Neural progenitor cell (in vitro differentiated cells): ENCODE results near the gene CAMK2D.

Experiments used
- EZH2 ChIP-seq: fragments of 200-600 bp; sonication (generic); IDR thresholded peaks from 2 replicates; pipeline ENCODE4 v1.6.1; 2017; ENCODE audit warnings: antibody characterized with exemption, mild to moderate bottlenecking, moderate library complexity
- EZH2phosphoT487 ChIP-seq: fragments of 200-600 bp; sonication (generic); IDR thresholded peaks from 2 replicates; pipeline ENCODE4 v1.6.1; 2017; ENCODE audit warnings: antibody characterized with exemption
- TF ChIP-seq, protein P1 (sequence below): fragments of 200-600 bp; sonication (generic); IDR thresholded peaks from 2 replicates; pipeline ENCODE4 v1.5.1; 2017; ENCODE audit warnings: antibody characterized with exemption, mild to moderate bottlenecking

DNA sequence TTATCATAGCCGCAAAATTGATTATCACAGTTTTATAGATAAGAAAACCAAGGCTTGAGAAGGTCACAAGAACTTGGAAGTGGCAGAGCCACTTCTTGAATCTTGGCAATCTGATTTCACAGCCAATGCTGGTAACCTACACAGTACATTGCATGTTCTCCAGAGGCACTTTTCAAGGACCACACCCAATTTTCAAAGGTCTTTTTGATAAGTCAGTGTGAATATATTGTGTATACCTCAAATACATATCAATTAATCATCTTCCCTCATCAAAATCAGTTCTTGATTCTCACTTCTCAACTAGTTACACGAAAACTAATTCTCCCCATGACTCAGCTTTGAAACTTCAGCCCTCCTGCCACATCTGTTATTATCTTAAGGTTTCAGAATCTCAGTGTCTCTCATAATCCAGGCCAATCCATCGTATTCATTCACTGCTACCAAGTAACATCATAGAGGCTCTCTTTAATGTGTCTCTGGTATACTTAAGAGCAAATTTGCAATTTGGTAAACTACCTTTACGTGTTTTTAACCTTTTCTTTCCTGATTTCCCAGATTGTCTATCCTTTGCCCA is 16.8 kb downstream of the CAMK2D start:
- TF ChIP-seq, protein P1, sequence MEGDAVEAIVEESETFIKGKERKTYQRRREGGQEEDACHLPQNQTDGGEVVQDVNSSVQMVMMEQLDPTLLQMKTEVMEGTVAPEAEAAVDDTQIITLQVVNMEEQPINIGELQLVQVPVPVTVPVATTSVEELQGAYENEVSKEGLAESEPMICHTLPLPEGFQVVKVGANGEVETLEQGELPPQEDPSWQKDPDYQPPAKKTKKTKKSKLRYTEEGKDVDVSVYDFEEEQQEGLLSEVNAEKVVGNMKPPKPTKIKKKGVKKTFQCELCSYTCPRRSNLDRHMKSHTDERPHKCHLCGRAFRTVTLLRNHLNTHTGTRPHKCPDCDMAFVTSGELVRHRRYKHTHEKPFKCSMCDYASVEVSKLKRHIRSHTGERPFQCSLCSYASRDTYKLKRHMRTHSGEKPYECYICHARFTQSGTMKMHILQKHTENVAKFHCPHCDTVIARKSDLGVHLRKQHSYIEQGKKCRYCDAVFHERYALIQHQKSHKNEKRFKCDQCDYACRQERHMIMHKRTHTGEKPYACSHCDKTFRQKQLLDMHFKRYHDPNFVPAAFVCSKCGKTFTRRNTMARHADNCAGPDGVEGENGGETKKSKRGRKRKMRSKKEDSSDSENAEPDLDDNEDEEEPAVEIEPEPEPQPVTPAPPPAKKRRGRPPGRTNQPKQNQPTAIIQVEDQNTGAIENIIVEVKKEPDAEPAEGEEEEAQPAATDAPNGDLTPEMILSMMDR, result no peak
- no peak for TF ChIP-seq EZH2
- no peak for TF ChIP-seq EZH2phosphoT487
